Measurements from ENCODE around the gene LPXN.

DNA sequence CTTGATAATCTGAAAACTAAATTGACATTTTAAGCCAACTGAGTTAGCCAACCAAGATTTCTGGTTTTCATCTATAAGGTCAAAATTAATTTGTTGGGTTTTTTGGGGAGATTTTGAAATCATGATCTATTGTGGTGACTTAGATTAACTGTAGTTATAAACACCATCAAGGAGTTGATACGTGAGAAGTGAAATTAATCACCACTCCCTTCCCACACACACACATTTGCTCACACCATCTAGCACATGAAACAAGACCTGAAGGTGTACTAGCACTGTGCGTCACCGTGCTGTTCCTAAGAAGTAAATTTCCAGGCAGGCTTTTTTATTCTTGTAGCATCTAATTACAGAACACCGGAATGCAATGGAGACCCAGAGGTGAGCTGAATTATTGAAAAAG lies 69.8 kb downstream of the LPXN start:
- TF ChIP-seq, protein P1, sequence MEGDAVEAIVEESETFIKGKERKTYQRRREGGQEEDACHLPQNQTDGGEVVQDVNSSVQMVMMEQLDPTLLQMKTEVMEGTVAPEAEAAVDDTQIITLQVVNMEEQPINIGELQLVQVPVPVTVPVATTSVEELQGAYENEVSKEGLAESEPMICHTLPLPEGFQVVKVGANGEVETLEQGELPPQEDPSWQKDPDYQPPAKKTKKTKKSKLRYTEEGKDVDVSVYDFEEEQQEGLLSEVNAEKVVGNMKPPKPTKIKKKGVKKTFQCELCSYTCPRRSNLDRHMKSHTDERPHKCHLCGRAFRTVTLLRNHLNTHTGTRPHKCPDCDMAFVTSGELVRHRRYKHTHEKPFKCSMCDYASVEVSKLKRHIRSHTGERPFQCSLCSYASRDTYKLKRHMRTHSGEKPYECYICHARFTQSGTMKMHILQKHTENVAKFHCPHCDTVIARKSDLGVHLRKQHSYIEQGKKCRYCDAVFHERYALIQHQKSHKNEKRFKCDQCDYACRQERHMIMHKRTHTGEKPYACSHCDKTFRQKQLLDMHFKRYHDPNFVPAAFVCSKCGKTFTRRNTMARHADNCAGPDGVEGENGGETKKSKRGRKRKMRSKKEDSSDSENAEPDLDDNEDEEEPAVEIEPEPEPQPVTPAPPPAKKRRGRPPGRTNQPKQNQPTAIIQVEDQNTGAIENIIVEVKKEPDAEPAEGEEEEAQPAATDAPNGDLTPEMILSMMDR (conservative IDR thresholded peaks at IDR 0.05 in 1 of 2, IDR thresholded peaks at IDR 0.05 in 1 of 2; ENCODE audit: extremely low read depth in 1 of 2, insufficient read depth in 1 of 2, low read depth in 1 of 2, low read length in 2 of 2): no peak
- TF ChIP-seq EZH2 (IDR thresholded peaks at IDR 0.05; ENCODE audit: borderline replicate concordance, low read length): no peak

All from mammary epithelial cell (primary cell).